HepG2 (cell line): ENCODE measurements around the gene UBL7. TPM values are rescaled to one million over a fixed set of nuclear protein-coding genes. Genes with fewer than 3 reads are reported as not detected.

Source experiments
- ASH2L ChIP-seq: fragments of 300-600, 200-600 bp; sonication (generic); IDR thresholded peaks from 2 replicates; pipeline ENCODE4 v1.7.0; 2017; ENCODE audit warnings: low read depth, mild to moderate bottlenecking, moderate library complexity, mixed read lengths, low read length; ENCODE audit not compliant: insufficient read length
- ELF4 ChIP-seq: sonication (generic); formaldehyde crosslinking; IDR thresholded peaks from 2 replicates; pipeline ENCODE4 v1.5.0; 2020; ENCODE audit warnings: missing genetic modification reagents, mild to moderate bottlenecking, moderate library complexity, borderline replicate concordance
- FOXC1 ChIP-seq: sonication (generic); formaldehyde crosslinking; IDR thresholded peaks from 2 replicates; pipeline ENCODE4 v1.8.0; 2022; ENCODE audit warnings: mild to moderate bottlenecking, missing genetic modification reagents, borderline replicate concordance
- GATAD1 ChIP-seq: IDR thresholded peaks from 2 replicates; pipeline ENCODE4 v1.6.1; 2016; ENCODE audit warnings: missing genetic modification reagents, missing compliant biosample characterization
- HHEX ChIP-seq: IDR thresholded peaks from 2 replicates; pipeline ENCODE4 v1.6.1; 2016; ENCODE audit warnings: control low read depth
- LCORL ChIP-seq, 2 experiments: fragments of 450-650 bp in 1 of 2; sonication (generic) in 1 of 2; formaldehyde crosslinking in 1 of 2; IDR thresholded peaks; 2 replicates each; pipeline versions ENCODE4 v1.5.0 to v1.6.1; 2017 to 2020; ENCODE audit warnings: antibody characterized with exemption in 1 of 2, missing genetic modification reagents in 1 of 2
- MED1 ChIP-seq: sonication (generic); formaldehyde crosslinking; IDR thresholded peaks from 2 replicates; pipeline ENCODE4 v1.4.0; 2020; ENCODE audit warnings: missing genetic modification reagents
- NR2F1 ChIP-seq, 2 experiments: fragments of 450-650 bp in 1 of 2; formaldehyde crosslinking in 1 of 2; IDR thresholded peaks; 2 replicates each; pipeline versions ENCODE4 v1.5.0 to v1.6.1; 2016 to 2020; ENCODE audit warnings: mild to moderate bottlenecking in 1 of 2, missing compliant biosample characterization in 1 of 2, missing genetic modification reagents in 1 of 2, moderate library complexity in 1 of 2
- PHF8 ChIP-seq: sonication (generic); formaldehyde crosslinking; IDR thresholded peaks from 2 replicates; pipeline ENCODE4 v1.5.0; 2020; ENCODE audit warnings: missing genetic modification reagents
- SSRP1 ChIP-seq: IDR thresholded peaks from 2 replicates; pipeline ENCODE4 v1.6.1; 2016; ENCODE audit warnings: control low read depth
- TEAD3 ChIP-seq: optimal IDR thresholded peaks from 2 replicates; pipeline ENCODE3; 2016; ENCODE audit warnings: borderline replicate concordance
- ZBTB3 ChIP-seq: sonication (generic); formaldehyde crosslinking; IDR thresholded peaks from 2 replicates; pipeline ENCODE4 v1.4.0; 2020; ENCODE audit warnings: low read depth, mild to moderate bottlenecking, moderate library complexity, missing genetic modification reagents, borderline replicate concordance
- ZFX ChIP-seq: sonication (generic); formaldehyde crosslinking; IDR thresholded peaks from 2 replicates; pipeline ENCODE4 v1.4.0; 2020; ENCODE audit warnings: mild to moderate bottlenecking, low read depth, missing genetic modification reagents, moderate library complexity
- ZKSCAN8 ChIP-seq: IDR thresholded peaks from 2 replicates; pipeline ENCODE4 v1.6.1; 2016; ENCODE audit warnings: borderline replicate concordance, missing genetic modification reagents, missing compliant biosample characterization
- ZNF564 ChIP-seq: sonication (generic); formaldehyde crosslinking; IDR thresholded peaks from 2 replicates; pipeline ENCODE4 v1.8.1; 2023; ENCODE audit warnings: mild to moderate bottlenecking, missing genetic modification reagents
- ZNF737 ChIP-seq: sonication (generic); formaldehyde crosslinking; IDR thresholded peaks from 2 replicates; pipeline ENCODE4 v1.5.0; 2020; ENCODE audit warnings: missing genetic modification reagents, mild to moderate bottlenecking, borderline replicate concordance
- polyA plus RNA-seq, 8 experiments: library from polyadenylated mRNA; depleted of rRNA in 3 of 8; stranded (reverse) in 7 of 8; unstranded in 1 of 8; fragments of >200 nt; fragmentation: Illumina TruSeq in 4 of 8; extraction: Trizol in 4 of 8; gene quantifications; 2 replicates each; pipeline versions ENCODE4 v1.2.1 to v1.2.3, GENCODE V29; 2011 to 2016; ENCODE audit warnings: low read depth in 4 of 8, missing spikeins in 1 of 8, mixed read lengths in 1 of 8; ENCODE audit not compliant: insufficient read depth in 1 of 8
- total RNA-seq, 5 experiments: library from RNA; depleted of rRNA; stranded (reverse); fragments of >200 nt; fragmentation: Illumina TruSeq; extraction: Trizol; gene quantifications; 2 replicates each; pipeline ENCODE4 v1.2.3, GENCODE V29; 2016; ENCODE audit warnings: low read depth in 1 of 5
- TF ChIP-seq, protein P1 (sequence below): sonication (generic); formaldehyde crosslinking; conservative IDR thresholded peaks from 2 replicates; pipeline ENCODE4 v1.4.0; 2020; ENCODE audit warnings: mild to moderate bottlenecking, missing genetic modification reagents, moderate library complexity
- TF ChIP-seq, protein P2 (sequence below): sonication (generic); formaldehyde crosslinking; IDR thresholded peaks from 2 replicates; pipeline ENCODE4 v1.8.0; 2022; ENCODE audit warnings: missing genetic modification reagents, mild to moderate bottlenecking, moderate library complexity, borderline replicate concordance
- TF ChIP-seq, protein P3 (sequence below): sonication (generic); formaldehyde crosslinking; IDR thresholded peaks from 2 replicates; pipeline ENCODE4 v1.4.0; 2020; ENCODE audit warnings: missing genetic modification reagents, borderline replicate concordance
- TF ChIP-seq, protein P4 (sequence below): sonication (generic); formaldehyde crosslinking; IDR thresholded peaks from 2 replicates; pipeline ENCODE4 v1.5.0; 2020; ENCODE audit warnings: missing genetic modification reagents

The UBL7 gene
- total and polyA plus RNA-seq, 2 of the 13 experiments (the other 11 are each of a cell fraction or from before 2014, with no cell fraction given), result 55.0 to 63.5 TPM

DNA sequence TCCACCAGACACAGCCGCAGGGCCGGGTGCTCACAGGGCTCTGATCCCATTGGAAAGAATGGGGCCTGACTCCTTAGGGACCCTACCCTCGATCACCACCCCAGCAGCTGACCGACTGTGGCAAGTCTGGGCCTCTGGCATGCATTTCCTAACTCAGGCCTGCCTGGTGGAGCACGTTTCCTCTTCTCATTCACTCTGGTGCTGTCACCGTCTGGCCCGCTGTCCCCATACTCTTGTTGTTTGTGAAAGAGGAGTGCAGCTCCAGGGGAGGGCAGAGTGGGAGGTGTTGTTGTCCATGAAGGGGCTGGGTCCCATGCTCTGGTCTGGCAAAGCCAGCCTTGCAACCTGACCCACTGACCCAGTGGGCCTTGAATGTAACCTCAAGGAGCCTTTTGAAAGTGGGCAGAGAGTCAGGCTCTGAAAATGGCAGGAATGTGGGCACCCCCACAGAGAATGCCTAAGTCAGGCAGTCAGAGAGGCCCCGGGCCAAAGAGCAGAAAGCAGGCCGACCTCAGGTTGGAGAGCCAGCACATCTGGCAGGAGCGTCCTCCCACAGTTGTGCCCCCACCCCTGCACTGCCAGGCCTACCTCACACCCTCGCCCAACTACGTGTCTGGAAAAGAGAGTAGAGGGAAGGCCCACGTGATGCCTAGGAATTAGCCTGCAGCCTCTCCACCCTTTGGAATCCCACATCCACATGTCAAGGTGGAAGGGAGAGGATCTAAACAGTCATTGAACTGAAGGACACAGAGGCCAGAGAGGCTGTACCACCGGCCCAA, 38.1 kb downstream of the UBL7 start (continued):
- peak in 1 of 2 experiments; percentile 67; a peak in 2 of 4 replicates for TF ChIP-seq NR2F1 (CRISPR knock-in tag; IDR thresholded peaks at IDR 0.05)
- TF ChIP-seq MED1 (CRISPR knock-in tag), result 0 out of 2 replicates have a peak, but pooled peaks have one; percentile 41
- TF ChIP-seq PHF8 (CRISPR knock-in tag), result 0 out of 2 replicates have a peak, but pooled peaks have one; percentile 25
- TF ChIP-seq LCORL (IDR thresholded peaks at IDR 0.05), result no peak
- TF ChIP-seq LCORL (CRISPR knock-in tag; IDR thresholded peaks at IDR 0.05), result peak; percentile 55; the same call in 1 of the 2 replicates
- peak; percentile 92 for TF ChIP-seq ZFX (CRISPR knock-in tag)
- no peak for TF ChIP-seq ELF4 (CRISPR knock-in tag)
- peak; percentile 88 for TF ChIP-seq TEAD3 (CRISPR knock-in tag)
- 0 out of 2 replicates have a peak, but pooled peaks have one; percentile 58 for TF ChIP-seq FOXC1 (CRISPR knock-in tag)
- no peak for TF ChIP-seq ZNF737 (CRISPR knock-in tag)
- no peak for TF ChIP-seq HHEX (CRISPR knock-in tag)
- TF ChIP-seq ZBTB3 (CRISPR knock-in tag), result no peak
- 0 out of 2 replicates have a peak, but pooled peaks have one; percentile 26 for TF ChIP-seq SSRP1
- TF ChIP-seq ZNF564 (CRISPR knock-in tag), result 0 out of 2 replicates have a peak, but pooled peaks have one; percentile 50
- TF ChIP-seq, protein P1, sequence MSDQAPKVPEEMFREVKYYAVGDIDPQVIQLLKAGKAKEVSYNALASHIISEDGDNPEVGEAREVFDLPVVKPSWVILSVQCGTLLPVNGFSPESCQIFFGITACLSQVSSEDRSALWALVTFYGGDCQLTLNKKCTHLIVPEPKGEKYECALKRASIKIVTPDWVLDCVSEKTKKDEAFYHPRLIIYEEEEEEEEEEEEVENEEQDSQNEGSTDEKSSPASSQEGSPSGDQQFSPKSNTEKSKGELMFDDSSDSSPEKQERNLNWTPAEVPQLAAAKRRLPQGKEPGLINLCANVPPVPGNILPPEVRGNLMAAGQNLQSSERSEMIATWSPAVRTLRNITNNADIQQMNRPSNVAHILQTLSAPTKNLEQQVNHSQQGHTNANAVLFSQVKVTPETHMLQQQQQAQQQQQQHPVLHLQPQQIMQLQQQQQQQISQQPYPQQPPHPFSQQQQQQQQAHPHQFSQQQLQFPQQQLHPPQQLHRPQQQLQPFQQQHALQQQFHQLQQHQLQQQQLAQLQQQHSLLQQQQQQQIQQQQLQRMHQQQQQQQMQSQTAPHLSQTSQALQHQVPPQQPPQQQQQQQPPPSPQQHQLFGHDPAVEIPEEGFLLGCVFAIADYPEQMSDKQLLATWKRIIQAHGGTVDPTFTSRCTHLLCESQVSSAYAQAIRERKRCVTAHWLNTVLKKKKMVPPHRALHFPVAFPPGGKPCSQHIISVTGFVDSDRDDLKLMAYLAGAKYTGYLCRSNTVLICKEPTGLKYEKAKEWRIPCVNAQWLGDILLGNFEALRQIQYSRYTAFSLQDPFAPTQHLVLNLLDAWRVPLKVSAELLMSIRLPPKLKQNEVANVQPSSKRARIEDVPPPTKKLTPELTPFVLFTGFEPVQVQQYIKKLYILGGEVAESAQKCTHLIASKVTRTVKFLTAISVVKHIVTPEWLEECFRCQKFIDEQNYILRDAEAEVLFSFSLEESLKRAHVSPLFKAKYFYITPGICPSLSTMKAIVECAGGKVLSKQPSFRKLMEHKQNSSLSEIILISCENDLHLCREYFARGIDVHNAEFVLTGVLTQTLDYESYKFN (CRISPR knock-in tag), result peak; percentile 61
- TF ChIP-seq, protein P2, sequence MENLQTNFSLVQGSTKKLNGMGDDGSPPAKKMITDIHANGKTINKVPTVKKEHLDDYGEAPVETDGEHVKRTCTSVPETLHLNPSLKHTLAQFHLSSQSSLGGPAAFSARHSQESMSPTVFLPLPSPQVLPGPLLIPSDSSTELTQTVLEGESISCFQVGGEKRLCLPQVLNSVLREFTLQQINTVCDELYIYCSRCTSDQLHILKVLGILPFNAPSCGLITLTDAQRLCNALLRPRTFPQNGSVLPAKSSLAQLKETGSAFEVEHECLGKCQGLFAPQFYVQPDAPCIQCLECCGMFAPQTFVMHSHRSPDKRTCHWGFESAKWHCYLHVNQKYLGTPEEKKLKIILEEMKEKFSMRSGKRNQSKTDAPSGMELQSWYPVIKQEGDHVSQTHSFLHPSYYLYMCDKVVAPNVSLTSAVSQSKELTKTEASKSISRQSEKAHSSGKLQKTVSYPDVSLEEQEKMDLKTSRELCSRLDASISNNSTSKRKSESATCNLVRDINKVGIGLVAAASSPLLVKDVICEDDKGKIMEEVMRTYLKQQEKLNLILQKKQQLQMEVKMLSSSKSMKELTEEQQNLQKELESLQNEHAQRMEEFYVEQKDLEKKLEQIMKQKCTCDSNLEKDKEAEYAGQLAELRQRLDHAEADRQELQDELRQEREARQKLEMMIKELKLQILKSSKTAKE (CRISPR knock-in tag), result peak; percentile 37; the same call in 1 of the 2 replicates
- TF ChIP-seq GATAD1 (CRISPR knock-in tag), result peak; percentile 43
- TF ChIP-seq ASH2L, result peak; percentile 52
- TF ChIP-seq, protein P3, sequence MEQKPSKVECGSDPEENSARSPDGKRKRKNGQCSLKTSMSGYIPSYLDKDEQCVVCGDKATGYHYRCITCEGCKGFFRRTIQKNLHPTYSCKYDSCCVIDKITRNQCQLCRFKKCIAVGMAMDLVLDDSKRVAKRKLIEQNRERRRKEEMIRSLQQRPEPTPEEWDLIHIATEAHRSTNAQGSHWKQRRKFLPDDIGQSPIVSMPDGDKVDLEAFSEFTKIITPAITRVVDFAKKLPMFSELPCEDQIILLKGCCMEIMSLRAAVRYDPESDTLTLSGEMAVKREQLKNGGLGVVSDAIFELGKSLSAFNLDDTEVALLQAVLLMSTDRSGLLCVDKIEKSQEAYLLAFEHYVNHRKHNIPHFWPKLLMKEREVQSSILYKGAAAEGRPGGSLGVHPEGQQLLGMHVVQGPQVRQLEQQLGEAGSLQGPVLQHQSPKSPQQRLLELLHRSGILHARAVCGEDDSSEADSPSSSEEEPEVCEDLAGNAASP (CRISPR knock-in tag), result no peak
- TF ChIP-seq, protein P4, sequence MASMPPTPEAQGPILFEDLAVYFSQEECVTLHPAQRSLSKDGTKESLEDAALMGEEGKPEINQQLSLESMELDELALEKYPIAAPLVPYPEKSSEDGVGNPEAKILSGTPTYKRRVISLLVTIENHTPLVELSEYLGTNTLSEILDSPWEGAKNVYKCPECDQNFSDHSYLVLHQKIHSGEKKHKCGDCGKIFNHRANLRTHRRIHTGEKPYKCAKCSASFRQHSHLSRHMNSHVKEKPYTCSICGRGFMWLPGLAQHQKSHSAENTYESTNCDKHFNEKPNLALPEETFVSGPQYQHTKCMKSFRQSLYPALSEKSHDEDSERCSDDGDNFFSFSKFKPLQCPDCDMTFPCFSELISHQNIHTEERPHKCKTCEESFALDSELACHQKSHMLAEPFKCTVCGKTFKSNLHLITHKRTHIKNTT (CRISPR knock-in tag), result no peak
- no peak for TF ChIP-seq ZKSCAN8 (CRISPR knock-in tag)
